A549 (cell line): ENCODE data around the gene CEACAM16.

Source experiments
- EP300 ChIP-seq, 2 experiments: fragments of >200 bp; sonication (Bioruptor Twin); formaldehyde crosslinking; IDR thresholded peaks; 2 replicates in 1 of 2; 3 replicates in 1 of 2; pipeline ENCODE4 v1.6.1; 2016 to 2017
- MYC ChIP-seq: IDR thresholded peaks from 2 replicates; pipeline ENCODE4 v1.6.1; 2012; ENCODE audit warnings: mild to moderate bottlenecking, inconsistent platforms, low read length, improper control_type of control experiment, borderline replicate concordance
- SREBF2 ChIP-seq: fragments of 450-650 bp; IDR thresholded peaks from 2 replicates; pipeline ENCODE4 v1.6.1; 2014; ENCODE audit warnings: mild to moderate bottlenecking, moderate library complexity
- TF ChIP-seq, protein P1 (sequence below): fragments of >200 bp; sonication (Bioruptor Twin); formaldehyde crosslinking; IDR thresholded peaks from 3 replicates; pipeline ENCODE4 v1.5.1; 2016

DNA sequence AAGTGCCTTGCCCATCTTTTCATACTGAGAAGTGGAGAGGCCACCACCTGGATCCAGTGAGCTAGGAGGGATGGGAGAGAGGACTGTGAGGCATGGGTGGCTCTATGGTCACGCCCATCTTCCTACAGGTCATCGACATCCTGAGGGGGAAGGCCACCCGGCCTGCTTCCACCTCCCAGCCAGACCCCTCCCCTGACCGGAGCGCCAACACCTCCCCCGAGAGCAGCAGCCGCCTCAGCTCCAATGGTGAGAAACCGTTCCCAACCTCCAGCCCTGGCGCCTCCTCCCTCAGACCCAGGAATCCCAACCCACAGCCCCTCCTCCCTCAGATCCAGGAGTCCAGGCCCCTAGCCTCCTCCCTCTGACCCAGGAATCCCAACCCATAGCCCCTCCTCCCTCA is 59.6 kb downstream of the CEACAM16 start:
- TF ChIP-seq SREBF2 (no peak), EP300 (IDR thresholded peaks at IDR 0.05) (no peak), MYC (no peak)
- TF ChIP-seq, protein P1, sequence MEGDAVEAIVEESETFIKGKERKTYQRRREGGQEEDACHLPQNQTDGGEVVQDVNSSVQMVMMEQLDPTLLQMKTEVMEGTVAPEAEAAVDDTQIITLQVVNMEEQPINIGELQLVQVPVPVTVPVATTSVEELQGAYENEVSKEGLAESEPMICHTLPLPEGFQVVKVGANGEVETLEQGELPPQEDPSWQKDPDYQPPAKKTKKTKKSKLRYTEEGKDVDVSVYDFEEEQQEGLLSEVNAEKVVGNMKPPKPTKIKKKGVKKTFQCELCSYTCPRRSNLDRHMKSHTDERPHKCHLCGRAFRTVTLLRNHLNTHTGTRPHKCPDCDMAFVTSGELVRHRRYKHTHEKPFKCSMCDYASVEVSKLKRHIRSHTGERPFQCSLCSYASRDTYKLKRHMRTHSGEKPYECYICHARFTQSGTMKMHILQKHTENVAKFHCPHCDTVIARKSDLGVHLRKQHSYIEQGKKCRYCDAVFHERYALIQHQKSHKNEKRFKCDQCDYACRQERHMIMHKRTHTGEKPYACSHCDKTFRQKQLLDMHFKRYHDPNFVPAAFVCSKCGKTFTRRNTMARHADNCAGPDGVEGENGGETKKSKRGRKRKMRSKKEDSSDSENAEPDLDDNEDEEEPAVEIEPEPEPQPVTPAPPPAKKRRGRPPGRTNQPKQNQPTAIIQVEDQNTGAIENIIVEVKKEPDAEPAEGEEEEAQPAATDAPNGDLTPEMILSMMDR = no peak
